K562 (cell line): ENCODE data around the gene RBFOX2.

Source experiments
- TF ChIP-seq, protein P1 (sequence below): sonication (generic); formaldehyde crosslinking; IDR thresholded peaks from 2 replicates; pipeline ENCODE4 v1.8.0; 2022; ENCODE audit warnings: mild to moderate bottlenecking, missing genetic modification reagents, borderline replicate concordance
- TF ChIP-seq, protein P2 (sequence below): fragments of 450-650 bp; formaldehyde crosslinking; IDR thresholded peaks from 2 replicates; pipeline ENCODE4 v1.4.0; 2022; ENCODE audit warnings: missing genetic modification characterization
- TF ChIP-seq, protein P3 (sequence below), 3 experiments: IDR thresholded peaks in 2 of 3; conservative IDR thresholded peaks in 1 of 3; 2 replicates each; pipeline ENCODE4 v1.5.1; 2011 to 2012; ENCODE audit warnings: low read length in 3 of 3, mild to moderate bottlenecking in 3 of 3, control low read depth in 2 of 3, improper control_type of control experiment in 1 of 3, inconsistent platforms in 1 of 3, low read depth in 1 of 3, mixed read lengths in 1 of 3, moderate library complexity in 1 of 3; ENCODE audit not compliant: insufficient read depth in 2 of 3
- TF ChIP-seq, protein P4 (sequence below), 2 experiments: fragments of 450-650 bp in 1 of 2; sonication (generic) in 1 of 2; formaldehyde crosslinking in 1 of 2; IDR thresholded peaks in 1 of 2; conservative IDR thresholded peaks in 1 of 2; 2 replicates each; pipeline versions ENCODE4 v1.6.1 to v1.8.1; 2016 to 2023; ENCODE audit warnings: mild to moderate bottlenecking in 2 of 2, moderate library complexity in 2 of 2, inconsistent platforms in 1 of 2, missing genetic modification reagents in 1 of 2
- TF ChIP-seq, protein P5 (sequence below): fragments of 450-650 bp; conservative IDR thresholded peaks from 2 replicates; pipeline ENCODE4 v1.6.1; 2016; ENCODE audit warnings: missing genetic modification characterization, low read depth, mild to moderate bottlenecking, control low read depth, missing compliant biosample characterization

DNA sequence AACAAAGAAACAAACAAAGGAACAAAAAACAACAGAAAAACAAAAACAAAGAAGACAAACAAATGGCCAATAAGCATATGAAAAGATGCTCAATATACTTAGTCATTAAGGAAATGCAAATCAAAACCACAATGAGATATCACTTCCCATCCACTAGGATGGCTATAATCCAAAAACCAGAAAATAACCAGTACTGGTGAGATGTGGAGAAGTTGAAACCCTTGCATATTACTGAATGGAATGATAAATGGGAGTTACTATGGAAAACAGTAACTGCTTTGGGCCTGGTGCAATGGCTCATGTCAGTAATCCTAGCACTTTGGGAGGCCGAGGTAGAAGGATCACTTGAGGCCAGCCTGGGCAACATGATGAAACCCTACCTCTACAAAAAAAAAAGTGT, 44.9 kb upstream of the RBFOX2 start:
- TF ChIP-seq, protein P1, sequence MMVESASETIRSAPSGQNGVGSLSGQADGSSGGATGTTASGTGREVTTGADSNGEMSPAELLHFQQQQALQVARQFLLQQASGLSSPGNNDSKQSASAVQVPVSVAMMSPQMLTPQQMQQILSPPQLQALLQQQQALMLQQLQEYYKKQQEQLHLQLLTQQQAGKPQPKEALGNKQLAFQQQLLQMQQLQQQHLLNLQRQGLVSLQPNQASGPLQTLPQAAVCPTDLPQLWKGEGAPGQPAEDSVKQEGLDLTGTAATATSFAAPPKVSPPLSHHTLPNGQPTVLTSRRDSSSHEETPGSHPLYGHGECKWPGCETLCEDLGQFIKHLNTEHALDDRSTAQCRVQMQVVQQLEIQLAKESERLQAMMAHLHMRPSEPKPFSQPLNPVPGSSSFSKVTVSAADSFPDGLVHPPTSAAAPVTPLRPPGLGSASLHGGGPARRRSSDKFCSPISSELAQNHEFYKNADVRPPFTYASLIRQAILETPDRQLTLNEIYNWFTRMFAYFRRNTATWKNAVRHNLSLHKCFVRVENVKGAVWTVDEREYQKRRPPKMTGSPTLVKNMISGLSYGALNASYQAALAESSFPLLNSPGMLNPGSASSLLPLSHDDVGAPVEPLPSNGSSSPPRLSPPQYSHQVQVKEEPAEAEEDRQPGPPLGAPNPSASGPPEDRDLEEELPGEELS (CRISPR knock-in tag) = no peak
- TF ChIP-seq, protein P2, sequence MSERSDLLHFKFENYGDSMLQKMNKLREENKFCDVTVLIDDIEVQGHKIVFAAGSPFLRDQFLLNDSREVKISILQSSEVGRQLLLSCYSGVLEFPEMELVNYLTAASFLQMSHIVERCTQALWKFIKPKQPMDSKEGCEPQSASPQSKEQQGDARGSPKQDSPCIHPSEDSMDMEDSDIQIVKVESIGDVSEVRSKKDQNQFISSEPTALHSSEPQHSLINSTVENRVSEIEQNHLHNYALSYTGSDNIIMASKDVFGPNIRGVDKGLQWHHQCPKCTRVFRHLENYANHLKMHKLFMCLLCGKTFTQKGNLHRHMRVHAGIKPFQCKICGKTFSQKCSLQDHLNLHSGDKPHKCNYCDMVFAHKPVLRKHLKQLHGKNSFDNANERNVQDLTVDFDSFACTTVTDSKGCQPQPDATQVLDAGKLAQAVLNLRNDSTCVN (CRISPR knock-in tag) = no peak
- TF ChIP-seq, protein P3, sequence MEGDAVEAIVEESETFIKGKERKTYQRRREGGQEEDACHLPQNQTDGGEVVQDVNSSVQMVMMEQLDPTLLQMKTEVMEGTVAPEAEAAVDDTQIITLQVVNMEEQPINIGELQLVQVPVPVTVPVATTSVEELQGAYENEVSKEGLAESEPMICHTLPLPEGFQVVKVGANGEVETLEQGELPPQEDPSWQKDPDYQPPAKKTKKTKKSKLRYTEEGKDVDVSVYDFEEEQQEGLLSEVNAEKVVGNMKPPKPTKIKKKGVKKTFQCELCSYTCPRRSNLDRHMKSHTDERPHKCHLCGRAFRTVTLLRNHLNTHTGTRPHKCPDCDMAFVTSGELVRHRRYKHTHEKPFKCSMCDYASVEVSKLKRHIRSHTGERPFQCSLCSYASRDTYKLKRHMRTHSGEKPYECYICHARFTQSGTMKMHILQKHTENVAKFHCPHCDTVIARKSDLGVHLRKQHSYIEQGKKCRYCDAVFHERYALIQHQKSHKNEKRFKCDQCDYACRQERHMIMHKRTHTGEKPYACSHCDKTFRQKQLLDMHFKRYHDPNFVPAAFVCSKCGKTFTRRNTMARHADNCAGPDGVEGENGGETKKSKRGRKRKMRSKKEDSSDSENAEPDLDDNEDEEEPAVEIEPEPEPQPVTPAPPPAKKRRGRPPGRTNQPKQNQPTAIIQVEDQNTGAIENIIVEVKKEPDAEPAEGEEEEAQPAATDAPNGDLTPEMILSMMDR (IDR thresholded peaks at IDR 0.05 in 2 of 3, conservative IDR thresholded peaks at IDR 0.05 in 1 of 3; ENCODE audit: insufficient read depth in 2 of 3, low read depth in 1 of 3, low read length in 3 of 3) = no peak
- TF ChIP-seq, protein P4, sequence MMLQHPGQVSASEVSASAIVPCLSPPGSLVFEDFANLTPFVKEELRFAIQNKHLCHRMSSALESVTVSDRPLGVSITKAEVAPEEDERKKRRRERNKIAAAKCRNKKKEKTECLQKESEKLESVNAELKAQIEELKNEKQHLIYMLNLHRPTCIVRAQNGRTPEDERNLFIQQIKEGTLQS (IDR thresholded peaks at IDR 0.05) = no peak
- TF ChIP-seq, protein P4 (CRISPR knock-in tag; conservative IDR thresholded peaks at IDR 0.05) = no peak
- TF ChIP-seq, protein P5, sequence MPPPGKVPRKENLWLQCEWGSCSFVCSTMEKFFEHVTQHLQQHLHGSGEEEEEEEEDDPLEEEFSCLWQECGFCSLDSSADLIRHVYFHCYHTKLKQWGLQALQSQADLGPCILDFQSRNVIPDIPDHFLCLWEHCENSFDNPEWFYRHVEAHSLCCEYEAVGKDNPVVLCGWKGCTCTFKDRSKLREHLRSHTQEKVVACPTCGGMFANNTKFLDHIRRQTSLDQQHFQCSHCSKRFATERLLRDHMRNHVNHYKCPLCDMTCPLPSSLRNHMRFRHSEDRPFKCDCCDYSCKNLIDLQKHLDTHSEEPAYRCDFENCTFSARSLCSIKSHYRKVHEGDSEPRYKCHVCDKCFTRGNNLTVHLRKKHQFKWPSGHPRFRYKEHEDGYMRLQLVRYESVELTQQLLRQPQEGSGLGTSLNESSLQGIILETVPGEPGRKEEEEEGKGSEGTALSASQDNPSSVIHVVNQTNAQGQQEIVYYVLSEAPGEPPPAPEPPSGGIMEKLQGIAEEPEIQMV (tag) = no peak
